GM18873 (cell line): ENCODE results near the gene DCUN1D3.
A peak's percentile ranks its signal among the peaks of the same experiment; 100 is the strongest.
"Not testable (repeated sequence)": the region's sequence is repeated elsewhere in the genome, so short reads cannot be mapped to it uniquely, and the experiment has no call there.

Experiments
- ATAC-seq: cut with Tn5 transposase; IDR thresholded peaks from one replicate; pipeline ENCODE4 v1.9.1; 2021; ENCODE audit warnings: mild to moderate bottlenecking, moderate library complexity, moderate number of reproducible peaks; ENCODE audit not compliant: unreplicated experiment, low FRiP score

The DCUN1D3 gene

GRCh38 chr16:20839504-20839903 lies 60.7 kb downstream of the DCUN1D3 start:
- no peak for ATAC-seq

- ATAC-seq = no peak
These were observed 61.9 kb downstream of the DCUN1D3 start for GRCh38 chr16:20838240-20838639.

GRCh38 chr16:20833086-20833485 lies 67.1 kb downstream of the DCUN1D3 start:
- no peak for ATAC-seq

GRCh38 chr16:20830372-20830771 lies 69.8 kb downstream of the DCUN1D3 start:
- ATAC-seq = no peak

- ATAC-seq = no peak
These were observed 70.6 kb downstream of the DCUN1D3 start for GRCh38 chr16:20829536-20829935.

- no peak for ATAC-seq
These were observed 74.1 kb downstream of the DCUN1D3 start for GRCh38 chr16:20826039-20826566.

- no peak for ATAC-seq
These were observed 77.4 kb downstream of the DCUN1D3 start for GRCh38 chr16:20822521-20823325.

GRCh38 chr16:20821682-20822081 lies 78.5 kb downstream of the DCUN1D3 start:
- no peak for ATAC-seq

- ATAC-seq = no peak
These were observed 81.1 kb downstream of the DCUN1D3 start for GRCh38 chr16:20818929-20819585.

GRCh38 chr16:20814784-20815183 lies 85.4 kb downstream of the DCUN1D3 start:
- no peak for ATAC-seq

GRCh38 chr16:20812510-20812909 lies 87.6 kb downstream of the DCUN1D3 start:
- ATAC-seq = no peak

- no peak for ATAC-seq
These were observed 88.2 kb downstream of the DCUN1D3 start for GRCh38 chr16:20811889-20812439.

- ATAC-seq = no peak
These were observed 92.3 kb downstream of the DCUN1D3 start for GRCh38 chr16:20807862-20808261.

- peak; percentile 61 for ATAC-seq
These were observed 93.7 kb downstream of the DCUN1D3 start, which contains the start of the genes ERI2 and REXO5 for GRCh38 chr16:20806168-20807050. Gene ERI2, minus strand, starts transcription at chr16:20806472. Its CDS starts 42 bp downstream, at chr16:20806430. Gene REXO5, plus strand, starts transcription at chr16:20806527. Its CDS starts 427 bp downstream, at chr16:20806954.

GRCh38 chr16:20805684-20806167 lies 94.4 kb downstream of the DCUN1D3 start:
- not testable (repeated sequence) for ATAC-seq
